GM19438 (cell line): ENCODE data around the gene EBLN2.
"Not testable (repeated sequence)": the region's sequence is repeated elsewhere in the genome, so short reads cannot be mapped to it uniquely, and the experiment has no call there.

Source experiments
- ATAC-seq: cut with Tn5 transposase; IDR thresholded peaks from one replicate; pipeline ENCODE4 v1.9.1; 2021; ENCODE audit warnings: low read depth; ENCODE audit not compliant: unreplicated experiment

Gene EBLN2

GRCh38 chr3:73056845-73057150 lies 4.7 kb upstream of the EBLN2 start:
- ATAC-seq, result no peak

GRCh38 chr3:73060302-73060723 lies 1.1 kb upstream of the EBLN2 start:
- no peak for ATAC-seq

- not testable (repeated sequence) for ATAC-seq
Measured at GRCh38 chr3:73066243-73066642, 4.8 kb downstream of the EBLN2 start.

GRCh38 chr3:73068419-73068818 lies 7.0 kb downstream of the EBLN2 start:
- no peak for ATAC-seq

- no peak for ATAC-seq
Measured at GRCh38 chr3:73069187-73069586, 7.7 kb downstream of the EBLN2 start.

GRCh38 chr3:73069775-73070444 lies 8.5 kb downstream of the EBLN2 start:
- no peak for ATAC-seq

- ATAC-seq, result no peak
Measured at GRCh38 chr3:73070675-73071575, 9.5 kb downstream of the EBLN2 start.

GRCh38 chr3:73071952-73072351 lies 10.5 kb downstream of the EBLN2 start:
- ATAC-seq, result no peak

GRCh38 chr3:73072634-73073033 lies 11.2 kb downstream of the EBLN2 start:
- ATAC-seq, result no peak

- no peak for ATAC-seq
Measured at GRCh38 chr3:73073091-73073707, 11.7 kb downstream of the EBLN2 start.

- ATAC-seq, result no peak
Measured at GRCh38 chr3:73074781-73075180, 13.3 kb downstream of the EBLN2 start.

GRCh38 chr3:73080216-73080966 lies 18.9 kb downstream of the EBLN2 start:
- ATAC-seq, result no peak

GRCh38 chr3:73081140-73081539 lies 19.7 kb downstream of the EBLN2 start:
- no peak for ATAC-seq

- no peak for ATAC-seq
Measured at GRCh38 chr3:73084170-73084569, 22.7 kb downstream of the EBLN2 start.

GRCh38 chr3:73086071-73086494 lies 24.6 kb downstream of the EBLN2 start:
- ATAC-seq, result no peak

GRCh38 chr3:73094129-73094528 lies 32.7 kb downstream of the EBLN2 start:
- no peak for ATAC-seq

GRCh38 chr3:73094951-73095350 lies 33.5 kb downstream of the EBLN2 start:
- ATAC-seq, result no peak

- no peak for ATAC-seq
Measured at GRCh38 chr3:73096169-73096568, 34.7 kb downstream of the EBLN2 start.

GRCh38 chr3:73098026-73098425 lies 36.6 kb downstream of the EBLN2 start:
- ATAC-seq, result no peak

- ATAC-seq, result no peak
Measured at GRCh38 chr3:73098873-73099272, 37.4 kb downstream of the EBLN2 start.
